ENCODE results near the gene TAC4.

TAC4 gene

GRCh38 chr17:49842846-49843245, 5.0 kb downstream of the TAC4 start:
- no peaks in the 10 kb centered on the region for H3K9me3 ChIP-seq (ENCODE audit: control insufficient read depth in 2 of 2, low read length in 2 of 2)
- H3K4me1 ChIP-seq (ENCODE audit: control insufficient read depth, insufficient read depth, low read length), result peaks cover 44% of the 10 kb centered on the region
- no peak overlapping the region for H3K4me3 ChIP-seq (ENCODE audit: low read length in 2 of 2)
- H3K36me3 ChIP-seq (ENCODE audit: control insufficient read depth in 2 of 2, insufficient read depth in 2 of 2, low read length in 2 of 2), result peaks cover 5 to 6% of the 10 kb centered on the region in 2 donors
- no peak overlapping the region for H3K27ac ChIP-seq (ENCODE audit: low read length)
- no peak overlapping the region for H3K9ac ChIP-seq (ENCODE audit: low read length in 2 of 2)
- no peaks in the 10 kb centered on the region for H3K27me3 ChIP-seq (ENCODE audit: control insufficient read depth in 1 of 2, insufficient read depth in 2 of 2, low read length in 2 of 2)

GRCh38 chr17:49842371-49842770, 5.5 kb downstream of the TAC4 start:
- Histone ChIP-seq H3K36me3 (ENCODE audit: control insufficient read depth in 2 of 2, insufficient read depth in 2 of 2, low read length in 2 of 2) (peaks cover 5 to 6% of the 10 kb centered on the region in 2 donors), H3K27me3 (ENCODE audit: control insufficient read depth in 1 of 2, insufficient read depth in 2 of 2, low read length in 2 of 2) (no peaks in the 10 kb centered on the region), H3K4me3 (ENCODE audit: low read length in 2 of 2) (no peak overlapping the region), H3K9me3 (ENCODE audit: control insufficient read depth in 2 of 2, low read length in 2 of 2) (no peaks in the 10 kb centered on the region), H3K4me1 (ENCODE audit: control insufficient read depth, insufficient read depth, low read length) (peaks cover 42% of the 10 kb centered on the region), H3K27ac (ENCODE audit: low read length) (no peak overlapping the region), H3K9ac (ENCODE audit: low read length in 2 of 2) (no peak overlapping the region)

- Histone ChIP-seq H3K4me1 (ENCODE audit: control insufficient read depth, insufficient read depth, low read length) (peaks cover 34% of the 10 kb centered on the region), H3K36me3 (ENCODE audit: control insufficient read depth in 2 of 2, insufficient read depth in 2 of 2, low read length in 2 of 2) (peaks cover 1 to 6% of the 10 kb centered on the region in 2 donors), H3K27ac (ENCODE audit: low read length) (no peak overlapping the region), H3K9ac (ENCODE audit: low read length in 2 of 2) (no peak overlapping the region), H3K4me3 (ENCODE audit: low read length in 2 of 2) (no peak overlapping the region), H3K27me3 (ENCODE audit: control insufficient read depth in 1 of 2, insufficient read depth in 2 of 2, low read length in 2 of 2) (no peaks in the 10 kb centered on the region), H3K9me3 (ENCODE audit: control insufficient read depth in 2 of 2, low read length in 2 of 2) (no peaks in the 10 kb centered on the region)
Measured at GRCh38 chr17:49841548-49841947, 6.3 kb downstream of the TAC4 start.

GRCh38 chr17:49839455-49839854, 8.4 kb downstream of the TAC4 start:
- H3K4me3 ChIP-seq (ENCODE audit: low read length in 2 of 2), result no peak overlapping the region
- peaks cover 2 to 12% of the 10 kb centered on the region in 2 donors for H3K36me3 ChIP-seq (ENCODE audit: control insufficient read depth in 2 of 2, insufficient read depth in 2 of 2, low read length in 2 of 2)
- no peak overlapping the region for H3K9ac ChIP-seq (ENCODE audit: low read length in 2 of 2)
- H3K4me1 ChIP-seq (ENCODE audit: control insufficient read depth, insufficient read depth, low read length), result peaks cover 23% of the 10 kb centered on the region
- H3K27me3 ChIP-seq (ENCODE audit: control insufficient read depth in 1 of 2, insufficient read depth in 2 of 2, low read length in 2 of 2), result no peaks in the 10 kb centered on the region
- H3K27ac ChIP-seq (ENCODE audit: low read length), result no peak overlapping the region
- no peaks in the 10 kb centered on the region for H3K9me3 ChIP-seq (ENCODE audit: control insufficient read depth in 2 of 2, low read length in 2 of 2)

GRCh38 chr17:49836111-49837030, 11.5 kb downstream of the TAC4 start:
- Histone ChIP-seq H3K9ac (ENCODE audit: low read length in 2 of 2) (no peak overlapping the region), H3K4me3 (ENCODE audit: low read length in 2 of 2) (no peak overlapping the region), H3K27me3 (ENCODE audit: control insufficient read depth in 1 of 2, insufficient read depth in 2 of 2, low read length in 2 of 2) (no peaks in the 10 kb centered on the region), H3K27ac (ENCODE audit: low read length) (no peak overlapping the region), H3K4me1 (ENCODE audit: control insufficient read depth, insufficient read depth, low read length) (peaks cover 11% of the 10 kb centered on the region), H3K36me3 (ENCODE audit: control insufficient read depth in 2 of 2, insufficient read depth in 2 of 2, low read length in 2 of 2) (peaks cover 12 to 31% of the 10 kb centered on the region in 2 donors), H3K9me3 (ENCODE audit: control insufficient read depth in 2 of 2, low read length in 2 of 2) (no peaks in the 10 kb centered on the region)

GRCh38 chr17:49835472-49835871, 12.4 kb downstream of the TAC4 start:
- no peak overlapping the region for H3K4me3 ChIP-seq (ENCODE audit: low read length in 2 of 2)
- H3K4me1 ChIP-seq (ENCODE audit: control insufficient read depth, insufficient read depth, low read length), result peaks cover 11% of the 10 kb centered on the region
- no peak overlapping the region for H3K27ac ChIP-seq (ENCODE audit: low read length)
- peaks cover 12 to 32% of the 10 kb centered on the region in 2 donors for H3K36me3 ChIP-seq (ENCODE audit: control insufficient read depth in 2 of 2, insufficient read depth in 2 of 2, low read length in 2 of 2)
- H3K9me3 ChIP-seq (ENCODE audit: control insufficient read depth in 2 of 2, low read length in 2 of 2), result no peaks in the 10 kb centered on the region
- H3K27me3 ChIP-seq (ENCODE audit: control insufficient read depth in 1 of 2, insufficient read depth in 2 of 2, low read length in 2 of 2), result no peaks in the 10 kb centered on the region
- no peak overlapping the region for H3K9ac ChIP-seq (ENCODE audit: low read length in 2 of 2)

GRCh38 chr17:49834118-49834743, 13.6 kb downstream of the TAC4 start:
- Histone ChIP-seq H3K27me3 (ENCODE audit: control insufficient read depth in 1 of 2, insufficient read depth in 2 of 2, low read length in 2 of 2) (no peaks in the 10 kb centered on the region), H3K4me1 (ENCODE audit: control insufficient read depth, insufficient read depth, low read length) (peaks cover 11% of the 10 kb centered on the region), H3K4me3 (ENCODE audit: low read length in 2 of 2) (no peak overlapping the region), H3K9me3 (ENCODE audit: control insufficient read depth in 2 of 2, low read length in 2 of 2) (no peaks in the 10 kb centered on the region), H3K36me3 (ENCODE audit: control insufficient read depth in 2 of 2, insufficient read depth in 2 of 2, low read length in 2 of 2) (peaks cover 15 to 36% of the 10 kb centered on the region in 2 donors), H3K27ac (ENCODE audit: low read length) (no peak overlapping the region), H3K9ac (ENCODE audit: low read length in 2 of 2) (no peak overlapping the region)

- no peak overlapping the region for H3K27ac ChIP-seq (ENCODE audit: low read length)
- H3K9ac ChIP-seq (ENCODE audit: low read length in 2 of 2), result no peak overlapping the region
- no peaks in the 10 kb centered on the region for H3K9me3 ChIP-seq (ENCODE audit: control insufficient read depth in 2 of 2, low read length in 2 of 2)
- H3K4me3 ChIP-seq (ENCODE audit: low read length in 2 of 2), result no peak overlapping the region
- H3K36me3 ChIP-seq (ENCODE audit: control insufficient read depth in 2 of 2, insufficient read depth in 2 of 2, low read length in 2 of 2), result peaks cover 17 to 36% of the 10 kb centered on the region in 2 donors
- no peaks in the 10 kb centered on the region for H3K27me3 ChIP-seq (ENCODE audit: control insufficient read depth in 1 of 2, insufficient read depth in 2 of 2, low read length in 2 of 2)
- H3K4me1 ChIP-seq (ENCODE audit: control insufficient read depth, insufficient read depth, low read length), result peaks cover 11% of the 10 kb centered on the region
Measured at GRCh38 chr17:49832840-49833599, 14.8 kb downstream of the TAC4 start.

GRCh38 chr17:49830605-49831004, 17.3 kb downstream of the TAC4 start:
- no peaks in the 10 kb centered on the region for H3K9me3 ChIP-seq (ENCODE audit: control insufficient read depth in 2 of 2, low read length in 2 of 2)
- peaks cover 32 to 55% of the 10 kb centered on the region in 2 donors for H3K36me3 ChIP-seq (ENCODE audit: control insufficient read depth in 2 of 2, insufficient read depth in 2 of 2, low read length in 2 of 2)
- H3K27ac ChIP-seq (ENCODE audit: low read length), result no peak overlapping the region
- H3K4me1 ChIP-seq (ENCODE audit: control insufficient read depth, insufficient read depth, low read length), result peaks cover 5% of the 10 kb centered on the region
- no peak overlapping the region for H3K4me3 ChIP-seq (ENCODE audit: low read length in 2 of 2)
- no peak overlapping the region for H3K9ac ChIP-seq (ENCODE audit: low read length in 2 of 2)
- no peaks in the 10 kb centered on the region for H3K27me3 ChIP-seq (ENCODE audit: control insufficient read depth in 1 of 2, insufficient read depth in 2 of 2, low read length in 2 of 2)

- Histone ChIP-seq H3K9ac (ENCODE audit: low read length in 2 of 2) (no peak overlapping the region), H3K27ac (ENCODE audit: low read length) (no peak overlapping the region), H3K4me1 (ENCODE audit: control insufficient read depth, insufficient read depth, low read length) (no peaks in the 10 kb centered on the region), H3K9me3 (ENCODE audit: control insufficient read depth in 2 of 2, low read length in 2 of 2) (no peaks in the 10 kb centered on the region), H3K4me3 (ENCODE audit: low read length in 2 of 2) (no peak overlapping the region), H3K36me3 (ENCODE audit: control insufficient read depth in 2 of 2, insufficient read depth in 2 of 2, low read length in 2 of 2) (peaks cover 35 to 51% of the 10 kb centered on the region in 2 donors), H3K27me3 (ENCODE audit: control insufficient read depth in 1 of 2, insufficient read depth in 2 of 2, low read length in 2 of 2) (no peaks in the 10 kb centered on the region)
Measured at GRCh38 chr17:49829026-49829425, 18.8 kb downstream of the TAC4 start.

Measured in stomach smooth muscle (tissue), 2 donors.